ENCODE results near the gene TBX18. TPM values are rescaled to one million over a fixed set of nuclear protein-coding genes. Genes with fewer than 3 reads are reported as not detected.

Gene TBX18
- total RNA-seq, 4 donors from 2014 or later: 0.15 to 4.4 (median 1.9) TPM

- H3K4me3 ChIP-seq: no peak overlapping the region
- TF ChIP-seq CTCF (IDR thresholded peaks at IDR 0.05) (no peak), POLR2A (IDR thresholded peaks at IDR 0.05) (no peak)
- H3K4me1 ChIP-seq: no peaks in the 10 kb centered on the region
- no peaks in the 10 kb centered on the region for H3K9me3 ChIP-seq
- DNase-seq: no peak
- WGBS, 2 donors: 29 to 58% methylated on average over 1 to 2 of the region's 2 CpGs
- H3K27me3 ChIP-seq: no peaks in the 10 kb centered on the region
- no peak overlapping the region for H3K27ac ChIP-seq
- H3K36me3 ChIP-seq: no peaks in the 10 kb centered on the region
- intact Hi-C loops (cut with DNase I): no loop called here
These were observed 26.8 kb upstream of the TBX18 start for GRCh38 chr6:84791233-84791632.

GRCh38 chr6:84789170-84789569 lies 24.8 kb upstream of the TBX18 start:
- TF ChIP-seq POLR2A (IDR thresholded peaks at IDR 0.05): no peak
- no peak for TF ChIP-seq CTCF (IDR thresholded peaks at IDR 0.05)
- intact Hi-C loops (cut with DNase I): no loop called here
- no peaks in the 10 kb centered on the region for H3K27me3 ChIP-seq
- no peak overlapping the region for H3K4me3 ChIP-seq
- DNase-seq: no peak
- H3K36me3 ChIP-seq: no peaks in the 10 kb centered on the region
- H3K4me1 ChIP-seq: no peaks in the 10 kb centered on the region
- no peaks in the 10 kb centered on the region for H3K9me3 ChIP-seq
- H3K27ac ChIP-seq: no peak overlapping the region

- Histone ChIP-seq H3K27ac (no peak overlapping the region), H3K4me3 (no peak overlapping the region), H3K27me3 (peaks cover 0 to 2% (median 0%) of the 10 kb centered on the region in 4 donors), H3K36me3 (no peaks in the 10 kb centered on the region), H3K9me3 (no peaks in the 10 kb centered on the region), H3K4me1 (no peaks in the 10 kb centered on the region)
- no peak for DNase-seq
- 54 to 64% methylated on average over 2 of the region's 2 CpGs for WGBS, 2 donors
- intact Hi-C loops (cut with DNase I): no loop called here
- TF ChIP-seq CTCF (IDR thresholded peaks at IDR 0.05): no peak
- no peak for TF ChIP-seq POLR2A (IDR thresholded peaks at IDR 0.05)
These were observed 24.3 kb upstream of the TBX18 start for GRCh38 chr6:84788689-84789088.

- no peak for DNase-seq
- intact Hi-C loops (cut with DNase I): no loop called here
- Histone ChIP-seq H3K27ac (no peak overlapping the region), H3K27me3 (peaks cover 0 to 9% (median 0%) of the 10 kb centered on the region in 4 donors), H3K4me1 (no peaks in the 10 kb centered on the region), H3K9me3 (no peaks in the 10 kb centered on the region), H3K36me3 (no peaks in the 10 kb centered on the region), H3K4me3 (no peak overlapping the region)
- WGBS, 2 donors: 30 to 45% methylated on average over 1 of the region's 1 CpG
- TF ChIP-seq POLR2A (IDR thresholded peaks at IDR 0.05): no peak
- no peak for TF ChIP-seq CTCF (IDR thresholded peaks at IDR 0.05)
These were observed 21.3 kb upstream of the TBX18 start for GRCh38 chr6:84785671-84786070.

GRCh38 chr6:84779917-84780316 lies 15.5 kb upstream of the TBX18 start:
- Histone ChIP-seq H3K4me3 (no peak overlapping the region), H3K36me3 (no peaks in the 10 kb centered on the region), H3K27ac (no peak overlapping the region), H3K4me1 (peaks cover 0 to 1% (median 0%) of the 10 kb centered on the region in 3 donors), H3K9me3 (no peaks in the 10 kb centered on the region), H3K27me3 (peaks cover 0 to 57% (median 5%) of the 10 kb centered on the region in 4 donors)
- WGBS, 2 donors: 78 to 88% methylated on average over 2 of the region's 2 CpGs
- TF ChIP-seq POLR2A (IDR thresholded peaks at IDR 0.05) (no peak), CTCF (IDR thresholded peaks at IDR 0.05) (no peak)
- intact Hi-C loops (cut with DNase I): loop anchor here (10.0 kb wide), 1 partner anchor 355 kb away; no protein-coding TSS in a partner anchor
- no peak for DNase-seq
